ENCODE measurements around the gene ELOVL4. TPM values are rescaled to one million over a fixed set of nuclear protein-coding genes. Genes with fewer than 3 reads are reported as not detected.

Gene ELOVL4
- total and polyA plus RNA-seq, 8 donors = 0.68 to 1.7 (median 1.1) TPM

- intact Hi-C loops (cut with DNase I) = no loop called here
- DNase-seq = no peak
- H3K36me3 ChIP-seq = no peaks in the 10 kb centered on the region
- no peak overlapping the region for H3K4me3 ChIP-seq
- no peak overlapping the region for H3K27ac ChIP-seq
- ATAC-seq = no peak
- no peaks in the 10 kb centered on the region for H3K4me1 ChIP-seq
- TF ChIP-seq, protein P1, sequence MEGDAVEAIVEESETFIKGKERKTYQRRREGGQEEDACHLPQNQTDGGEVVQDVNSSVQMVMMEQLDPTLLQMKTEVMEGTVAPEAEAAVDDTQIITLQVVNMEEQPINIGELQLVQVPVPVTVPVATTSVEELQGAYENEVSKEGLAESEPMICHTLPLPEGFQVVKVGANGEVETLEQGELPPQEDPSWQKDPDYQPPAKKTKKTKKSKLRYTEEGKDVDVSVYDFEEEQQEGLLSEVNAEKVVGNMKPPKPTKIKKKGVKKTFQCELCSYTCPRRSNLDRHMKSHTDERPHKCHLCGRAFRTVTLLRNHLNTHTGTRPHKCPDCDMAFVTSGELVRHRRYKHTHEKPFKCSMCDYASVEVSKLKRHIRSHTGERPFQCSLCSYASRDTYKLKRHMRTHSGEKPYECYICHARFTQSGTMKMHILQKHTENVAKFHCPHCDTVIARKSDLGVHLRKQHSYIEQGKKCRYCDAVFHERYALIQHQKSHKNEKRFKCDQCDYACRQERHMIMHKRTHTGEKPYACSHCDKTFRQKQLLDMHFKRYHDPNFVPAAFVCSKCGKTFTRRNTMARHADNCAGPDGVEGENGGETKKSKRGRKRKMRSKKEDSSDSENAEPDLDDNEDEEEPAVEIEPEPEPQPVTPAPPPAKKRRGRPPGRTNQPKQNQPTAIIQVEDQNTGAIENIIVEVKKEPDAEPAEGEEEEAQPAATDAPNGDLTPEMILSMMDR (IDR thresholded peaks at IDR 0.05) = no peak
- H3K27me3 ChIP-seq = no peaks in the 10 kb centered on the region
- no peaks in the 10 kb centered on the region for H3K9me3 ChIP-seq
Observed at GRCh38 chr6:79985128-79985527, 37.8 kb upstream of the ELOVL4 start.

DNA sequence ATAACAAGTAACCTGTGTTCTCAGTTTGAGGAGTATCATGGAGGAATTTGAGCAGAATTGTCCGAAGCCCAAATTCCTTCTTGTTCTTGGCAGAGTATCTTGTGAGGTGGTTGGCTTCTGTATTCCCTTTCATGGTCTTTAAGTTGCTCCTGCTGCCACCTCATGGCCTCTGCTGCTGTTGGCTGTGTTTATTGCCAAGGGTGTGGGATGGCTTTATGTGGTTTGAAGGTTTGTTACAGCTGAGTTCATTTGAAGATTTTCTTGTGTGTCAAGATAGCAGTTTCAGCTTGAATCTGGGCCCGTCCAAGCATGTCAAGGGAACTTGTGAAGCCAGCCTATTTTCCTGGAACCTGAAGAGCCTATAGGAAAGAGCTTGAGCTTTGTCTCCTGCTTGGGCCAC lies 36.9 kb upstream of the ELOVL4 start:
- Histone ChIP-seq H3K36me3 (no peaks in the 10 kb centered on the region), H3K9me3 (no peaks in the 10 kb centered on the region), H3K4me1 (no peaks in the 10 kb centered on the region), H3K27ac (no peak overlapping the region), H3K27me3 (peaks cover 0 to under 1% of the 10 kb centered on the region in 2 donors), H3K4me3 (no peak overlapping the region)
- TF ChIP-seq, protein P1 (IDR thresholded peaks at IDR 0.05) = no peak
- intact Hi-C loops (cut with DNase I) = no loop called here
- ATAC-seq = no peak
- no peak for DNase-seq

- intact Hi-C loops (cut with DNase I) = no loop called here
- Histone ChIP-seq H3K4me3 (no peak overlapping the region), H3K4me1 (no peaks in the 10 kb centered on the region), H3K36me3 (no peaks in the 10 kb centered on the region), H3K27ac (no peak overlapping the region), H3K9me3 (no peaks in the 10 kb centered on the region), H3K27me3 (peaks cover 0 to 4% of the 10 kb centered on the region in 2 donors)
- no peak for ATAC-seq
- no peak for DNase-seq
- TF ChIP-seq, protein P1 (IDR thresholded peaks at IDR 0.05) = no peak
Observed at GRCh38 chr6:79981652-79982051, 34.3 kb upstream of the ELOVL4 start.

GRCh38 chr6:79971193-79971592 lies 23.8 kb upstream of the ELOVL4 start:
- no peak overlapping the region for H3K27ac ChIP-seq
- no peaks in the 10 kb centered on the region for H3K4me1 ChIP-seq
- H3K27me3 ChIP-seq = no peaks in the 10 kb centered on the region
- H3K4me3 ChIP-seq = no peak overlapping the region
- ATAC-seq = no peak
- peaks cover 0 to 28% of the 10 kb centered on the region in 2 donors for H3K9me3 ChIP-seq
- TF ChIP-seq, protein P1 (IDR thresholded peaks at IDR 0.05) = no peak
- intact Hi-C loops (cut with DNase I) = no loop called here
- H3K36me3 ChIP-seq = no peaks in the 10 kb centered on the region
- DNase-seq = no peak

GRCh38 chr6:79969784-79970183 lies 22.4 kb upstream of the ELOVL4 start:
- ATAC-seq (no peak), DNase-seq (no peak)
- Histone ChIP-seq H3K4me1 (no peaks in the 10 kb centered on the region), H3K9me3 (peaks cover 0 to 28% of the 10 kb centered on the region in 2 donors), H3K27me3 (no peaks in the 10 kb centered on the region), H3K27ac (no peak overlapping the region), H3K36me3 (no peaks in the 10 kb centered on the region), H3K4me3 (no peak overlapping the region)
- TF ChIP-seq, protein P1 (IDR thresholded peaks at IDR 0.05) = no peak
- intact Hi-C loops (cut with DNase I) = no loop called here
